HEK293 (cell line): ENCODE results near the gene SCN3A.

Experiments
- ZBTB1 ChIP-seq: fragments of 450-650 bp; formaldehyde crosslinking; IDR thresholded peaks from 2 replicates; pipeline ENCODE4 v1.5.1; 2016; ENCODE audit warnings: missing biosample characterization, missing genetic modification characterization
- ZBTB17 ChIP-seq: fragments of 450-650 bp; formaldehyde crosslinking; IDR thresholded peaks from 2 replicates; pipeline ENCODE4 v1.5.1; 2016; ENCODE audit warnings: missing biosample characterization, missing genetic modification characterization
- ZNF366 ChIP-seq: fragments of 450-650 bp; formaldehyde crosslinking; conservative IDR thresholded peaks from 2 replicates; pipeline ENCODE4 v1.5.1; 2016; ENCODE audit warnings: missing biosample characterization, missing genetic modification characterization
- ZNF510 ChIP-seq: fragments of 450-650 bp; formaldehyde crosslinking; IDR thresholded peaks from 2 replicates; pipeline ENCODE4 v1.5.1; 2018; ENCODE audit warnings: mild to moderate bottlenecking, missing genetic modification characterization, missing biosample characterization; ENCODE audit not compliant: insufficient replicate concordance
- ZNF621 ChIP-seq: fragments of 450-650 bp; formaldehyde crosslinking; IDR thresholded peaks from 2 replicates; pipeline ENCODE4 v1.5.1; 2017; ENCODE audit warnings: missing biosample characterization, missing genetic modification characterization
- ZNF660 ChIP-seq: fragments of 450-650 bp; IDR thresholded peaks from 2 replicates; pipeline ENCODE4 v1.5.1; 2018; ENCODE audit warnings: missing biosample characterization, mild to moderate bottlenecking, missing genetic modification characterization
- TF ChIP-seq, protein P1 (sequence below): fragments of 450-650 bp; formaldehyde crosslinking; IDR thresholded peaks from 2 replicates; pipeline ENCODE4 v1.5.1; 2016; ENCODE audit warnings: missing biosample characterization, missing genetic modification characterization

DNA sequence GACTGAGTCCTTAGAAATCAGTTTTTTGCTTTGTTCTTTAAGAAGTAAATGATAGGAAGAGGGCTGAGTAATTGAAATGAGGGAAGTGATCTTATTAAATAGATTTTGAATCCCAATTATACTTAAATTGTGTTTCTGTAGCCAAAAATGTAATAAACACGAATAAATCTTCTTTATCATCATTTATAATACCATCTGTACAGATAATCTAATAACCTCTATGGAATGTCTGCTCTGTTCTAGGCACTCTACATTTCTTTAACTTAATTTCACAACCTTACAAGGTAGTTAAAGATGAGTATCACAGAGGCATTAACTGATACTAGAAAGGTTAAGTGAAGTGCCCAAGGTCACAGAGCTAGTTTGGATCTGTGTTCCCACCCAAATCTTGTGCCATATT, 21.1 kb upstream of the SCN3A start:
- TF ChIP-seq ZBTB1 (no peak), ZNF510 (tag by site-specific recombination) (no peak), ZBTB17 (tag by site-specific recombination) (no peak), ZNF366 (no peak), ZNF660 (tag by site-specific recombination) (no peak), ZNF621 (tag by site-specific recombination) (no peak)
- TF ChIP-seq, protein P1, sequence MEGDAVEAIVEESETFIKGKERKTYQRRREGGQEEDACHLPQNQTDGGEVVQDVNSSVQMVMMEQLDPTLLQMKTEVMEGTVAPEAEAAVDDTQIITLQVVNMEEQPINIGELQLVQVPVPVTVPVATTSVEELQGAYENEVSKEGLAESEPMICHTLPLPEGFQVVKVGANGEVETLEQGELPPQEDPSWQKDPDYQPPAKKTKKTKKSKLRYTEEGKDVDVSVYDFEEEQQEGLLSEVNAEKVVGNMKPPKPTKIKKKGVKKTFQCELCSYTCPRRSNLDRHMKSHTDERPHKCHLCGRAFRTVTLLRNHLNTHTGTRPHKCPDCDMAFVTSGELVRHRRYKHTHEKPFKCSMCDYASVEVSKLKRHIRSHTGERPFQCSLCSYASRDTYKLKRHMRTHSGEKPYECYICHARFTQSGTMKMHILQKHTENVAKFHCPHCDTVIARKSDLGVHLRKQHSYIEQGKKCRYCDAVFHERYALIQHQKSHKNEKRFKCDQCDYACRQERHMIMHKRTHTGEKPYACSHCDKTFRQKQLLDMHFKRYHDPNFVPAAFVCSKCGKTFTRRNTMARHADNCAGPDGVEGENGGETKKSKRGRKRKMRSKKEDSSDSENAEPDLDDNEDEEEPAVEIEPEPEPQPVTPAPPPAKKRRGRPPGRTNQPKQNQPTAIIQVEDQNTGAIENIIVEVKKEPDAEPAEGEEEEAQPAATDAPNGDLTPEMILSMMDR (tag by site-specific recombination) = no peak
